AG10803 (cell line): ENCODE measurements around the gene HTR6.
A peak's percentile ranks its signal among the peaks of the same experiment; 100 is the strongest.

Source experiments
- DNase-seq: peaks from one replicate; pipeline ENCODE4 v3.0.0; 2010; ENCODE audit warnings: low read depth
- H3K4me3 ChIP-seq: 2 replicates; pipeline ENCODE4 v1.5.1; 2011; ENCODE audit warnings: mild to moderate bottlenecking, low read length, control low read depth
- CTCF ChIP-seq: conservative IDR thresholded peaks from 2 replicates; pipeline ENCODE4 v1.5.1; 2011; ENCODE audit warnings: mild to moderate bottlenecking, low read length, control low read depth, inconsistent platforms

The HTR6 gene

GRCh38 chr1:19670787-19671186 lies 6.1 kb downstream of the HTR6 start:
- H3K4me3 ChIP-seq, result no peak overlapping the region
- no peak for TF ChIP-seq CTCF
- DNase-seq, result no peak

DNA sequence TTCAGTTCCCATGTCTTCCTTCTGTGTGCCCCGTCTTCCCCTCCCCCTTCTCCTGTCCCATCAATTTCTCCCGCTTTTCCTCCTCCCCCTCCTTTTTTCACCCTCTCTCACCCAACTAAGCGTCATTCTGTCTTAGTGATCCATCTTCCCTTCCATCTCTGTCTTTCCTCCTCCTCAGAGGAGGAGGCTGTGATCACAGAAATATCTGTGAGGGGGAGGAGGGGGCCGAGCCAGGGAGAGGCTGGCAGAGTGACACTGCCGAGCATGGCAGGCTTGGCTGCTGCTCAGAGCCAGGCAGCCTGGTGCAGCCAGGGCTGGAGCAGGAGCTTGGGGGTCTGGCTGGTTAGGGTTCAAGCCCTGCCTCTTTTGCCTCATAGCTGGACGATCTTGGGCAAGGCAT lies 7.6 kb downstream of the HTR6 start:
- no peak for TF ChIP-seq CTCF
- H3K4me3 ChIP-seq, result no peak overlapping the region
- DNase-seq, result no peak

GRCh38 chr1:19675797-19676196 lies 11.1 kb downstream of the HTR6 start:
- no peak for TF ChIP-seq CTCF
- H3K4me3 ChIP-seq, result no peak overlapping the region
- DNase-seq, result no peak

- no peak overlapping the region for H3K4me3 ChIP-seq
- DNase-seq, result peak; percentile 93
- TF ChIP-seq CTCF, result no peak
Measured at GRCh38 chr1:19676438-19676922, 11.8 kb downstream of the HTR6 start.

- TF ChIP-seq CTCF, result no peak
- H3K4me3 ChIP-seq, result no peak overlapping the region
- DNase-seq, result no peak
Measured at GRCh38 chr1:19678493-19678892, 13.8 kb downstream of the HTR6 start.

DNA sequence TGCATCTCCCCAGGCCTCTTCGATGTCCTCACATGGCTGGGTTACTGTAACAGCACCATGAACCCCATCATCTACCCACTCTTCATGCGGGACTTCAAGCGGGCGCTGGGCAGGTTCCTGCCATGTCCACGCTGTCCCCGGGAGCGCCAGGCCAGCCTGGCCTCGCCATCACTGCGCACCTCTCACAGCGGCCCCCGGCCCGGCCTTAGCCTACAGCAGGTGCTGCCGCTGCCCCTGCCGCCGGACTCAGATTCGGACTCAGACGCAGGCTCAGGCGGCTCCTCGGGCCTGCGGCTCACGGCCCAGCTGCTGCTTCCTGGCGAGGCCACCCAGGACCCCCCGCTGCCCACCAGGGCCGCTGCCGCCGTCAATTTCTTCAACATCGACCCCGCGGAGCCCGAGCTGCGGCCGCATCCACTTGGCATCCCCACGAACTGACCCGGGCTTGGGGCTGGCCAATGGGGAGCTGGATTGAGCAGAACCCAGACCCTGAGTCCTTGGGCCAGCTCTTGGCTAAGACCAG lies 14.3 kb downstream of the HTR6 start:
- no peak for TF ChIP-seq CTCF
- no peak for DNase-seq
- no peak overlapping the region for H3K4me3 ChIP-seq

GRCh38 chr1:19679691-19680090 lies 15.0 kb downstream of the HTR6 start:
- no peak for DNase-seq
- no peak for TF ChIP-seq CTCF
- H3K4me3 ChIP-seq, result no peak overlapping the region
